Tibial nerve (tissue), 4 donors: ENCODE data around the gene KLF18. TPM values are rescaled to one million over a fixed set of nuclear protein-coding genes. Genes with fewer than 3 reads are reported as not detected.

Experiments
- DNase-seq, 2 donors: peaks; one replicate each; pipeline ENCODE4 v3.0.0-alpha.2; 2019; ENCODE audit warnings: low spot score in 2 of 2
- H3K27ac ChIP-seq, 4 donors: fragments of 200-600 bp; sonication (generic) in 3 of 4; one replicate each; pipeline ENCODE4 v1.5.1; 2017 to 2019; ENCODE audit warnings: mild to moderate bottlenecking in 1 of 4
- H3K27me3 ChIP-seq, 2 donors: fragments of 200-600 bp; sonication (generic) in 1 of 2; one replicate each; pipeline versions ENCODE4 v1.5.1 to v1.6.0; 2017 to 2019
- H3K36me3 ChIP-seq, 3 donors: fragments of 200-600 bp; sonication (generic); one replicate each; pipeline ENCODE4 v1.5.1; 2018 to 2019
- H3K4me1 ChIP-seq, 4 donors: fragments of 200-600 bp; sonication (generic) in 3 of 4; one replicate each; pipeline ENCODE4 v1.5.1; 2017 to 2019
- H3K4me3 ChIP-seq, 4 donors: fragments of 200-600 bp; sonication (generic) in 3 of 4; one replicate each; pipeline ENCODE4 v1.5.1; 2017 to 2019; ENCODE audit warnings: mild to moderate bottlenecking in 1 of 4, moderate library complexity in 1 of 4
- H3K9me3 ChIP-seq, 4 donors: fragments of 200-600 bp; sonication (generic) in 3 of 4; one replicate each; pipeline ENCODE4 v1.5.1; 2017 to 2019
- EP300 ChIP-seq, 2 donors: sonication (generic); formaldehyde crosslinking; IDR thresholded peaks; one replicate each; pipeline ENCODE4 v1.6.1; 2017; ENCODE audit warnings: antibody characterized with exemption in 2 of 2, mild to moderate bottlenecking in 1 of 2
- POLR2A ChIP-seq, 2 donors: fragments of 450-650 bp; IDR thresholded peaks; one replicate each; pipeline ENCODE4 v1.6.1; 2017; ENCODE audit warnings: antibody characterized with exemption in 2 of 2, mild to moderate bottlenecking in 2 of 2, moderate library complexity in 2 of 2
- WGBS, 2 donors: methylation state at CpG; one replicate each; pipeline ENCODE4 v1.1.5; 2018; 5-methylcytosine and 5-hydroxymethylcytosine counted together
- total RNA-seq, 4 donors: library from RNA; depleted of rRNA; stranded (reverse); fragments of >200 nt; gene quantifications; one replicate each; pipeline ENCODE4 v1.1.0, GENCODE V29; 2016
- TF ChIP-seq, protein P1 (sequence below), 5 experiments: fragments of 200-600 bp in 3 of 5; fragments of 450-650 bp in 2 of 5; sonication (generic) in 3 of 5; IDR thresholded peaks; one replicate each; pipeline ENCODE4 v1.5.1; 2016 to 2019; ENCODE audit warnings: antibody characterized with exemption in 5 of 5, mild to moderate bottlenecking in 3 of 5, moderate library complexity in 2 of 5

KLF18 gene
- total RNA-seq, 4 donors from 2014 or later, result not detected

DNA sequence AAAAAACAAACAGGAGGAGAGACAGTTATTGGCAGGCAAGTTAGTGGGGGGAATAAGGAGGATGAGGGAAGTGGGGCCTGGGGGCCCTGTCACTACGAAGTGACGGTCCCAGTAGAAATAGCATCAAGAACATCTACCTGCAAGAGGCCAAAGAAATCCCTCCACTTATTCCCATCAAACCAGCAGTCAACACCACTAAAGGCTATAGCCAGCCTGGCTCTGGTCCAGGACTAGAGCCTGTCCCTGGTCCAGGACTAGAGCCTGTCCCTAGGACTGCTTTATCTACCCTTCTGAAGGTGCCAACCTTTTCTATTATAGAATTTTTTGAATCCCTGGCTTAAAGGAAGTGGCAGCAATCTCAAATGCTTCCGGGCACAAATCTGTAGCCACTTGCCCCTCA, 3.2 kb downstream of the KLF18 start:
- Histone ChIP-seq H3K27me3 (peaks cover 0 to 5% of the 10 kb centered on the region in 2 donors), H3K27ac (no peak overlapping the region), H3K4me1 (no peaks in the 10 kb centered on the region), H3K9me3 (peaks cover 0 to 7% (median 0%) of the 10 kb centered on the region in 4 donors), H3K36me3 (no peaks in the 10 kb centered on the region), H3K4me3 (no peak overlapping the region)
- 82 to 86% methylated on average over 3 of the region's 3 CpGs for WGBS, 2 donors
- TF ChIP-seq, protein P1, sequence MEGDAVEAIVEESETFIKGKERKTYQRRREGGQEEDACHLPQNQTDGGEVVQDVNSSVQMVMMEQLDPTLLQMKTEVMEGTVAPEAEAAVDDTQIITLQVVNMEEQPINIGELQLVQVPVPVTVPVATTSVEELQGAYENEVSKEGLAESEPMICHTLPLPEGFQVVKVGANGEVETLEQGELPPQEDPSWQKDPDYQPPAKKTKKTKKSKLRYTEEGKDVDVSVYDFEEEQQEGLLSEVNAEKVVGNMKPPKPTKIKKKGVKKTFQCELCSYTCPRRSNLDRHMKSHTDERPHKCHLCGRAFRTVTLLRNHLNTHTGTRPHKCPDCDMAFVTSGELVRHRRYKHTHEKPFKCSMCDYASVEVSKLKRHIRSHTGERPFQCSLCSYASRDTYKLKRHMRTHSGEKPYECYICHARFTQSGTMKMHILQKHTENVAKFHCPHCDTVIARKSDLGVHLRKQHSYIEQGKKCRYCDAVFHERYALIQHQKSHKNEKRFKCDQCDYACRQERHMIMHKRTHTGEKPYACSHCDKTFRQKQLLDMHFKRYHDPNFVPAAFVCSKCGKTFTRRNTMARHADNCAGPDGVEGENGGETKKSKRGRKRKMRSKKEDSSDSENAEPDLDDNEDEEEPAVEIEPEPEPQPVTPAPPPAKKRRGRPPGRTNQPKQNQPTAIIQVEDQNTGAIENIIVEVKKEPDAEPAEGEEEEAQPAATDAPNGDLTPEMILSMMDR (IDR thresholded peaks at IDR 0.05), result no peak
- TF ChIP-seq EP300 (IDR thresholded peaks at IDR 0.05), result no peak
- no peak for TF ChIP-seq POLR2A (IDR thresholded peaks at IDR 0.05)
- DNase-seq, result no peak

DNA sequence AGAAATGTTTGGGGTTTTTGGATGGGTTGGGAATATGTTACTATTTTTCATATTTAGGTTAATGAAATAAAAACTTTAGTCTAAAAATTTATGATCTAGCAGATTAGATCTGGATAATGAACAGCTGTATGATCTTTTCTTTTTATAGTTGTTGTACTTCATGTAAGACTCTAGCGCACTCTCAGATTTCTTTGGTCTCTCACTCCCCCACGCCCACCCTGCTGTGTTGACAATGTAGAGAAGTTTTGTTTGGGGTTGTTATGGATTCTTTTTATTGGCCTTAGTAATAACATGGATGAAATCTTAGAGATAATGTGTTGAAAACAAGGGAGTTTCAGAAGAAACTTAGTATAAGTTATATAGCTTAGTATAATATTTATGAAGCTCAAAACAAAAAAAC, 5.5 kb downstream of the KLF18 start:
- Histone ChIP-seq H3K4me3 (no peak overlapping the region), H3K27ac (no peak overlapping the region), H3K9me3 (no peaks in the 10 kb centered on the region), H3K4me1 (no peaks in the 10 kb centered on the region), H3K36me3 (no peaks in the 10 kb centered on the region), H3K27me3 (peaks cover 0 to 5% of the 10 kb centered on the region in 2 donors)
- no peak for TF ChIP-seq POLR2A (IDR thresholded peaks at IDR 0.05)
- TF ChIP-seq, protein P1 (IDR thresholded peaks at IDR 0.05), result no peak
- no peak for TF ChIP-seq EP300 (IDR thresholded peaks at IDR 0.05)
- WGBS, 2 donors, result 74 to 75% methylated on average over 2 of the region's 2 CpGs
- DNase-seq, result no peak

DNA sequence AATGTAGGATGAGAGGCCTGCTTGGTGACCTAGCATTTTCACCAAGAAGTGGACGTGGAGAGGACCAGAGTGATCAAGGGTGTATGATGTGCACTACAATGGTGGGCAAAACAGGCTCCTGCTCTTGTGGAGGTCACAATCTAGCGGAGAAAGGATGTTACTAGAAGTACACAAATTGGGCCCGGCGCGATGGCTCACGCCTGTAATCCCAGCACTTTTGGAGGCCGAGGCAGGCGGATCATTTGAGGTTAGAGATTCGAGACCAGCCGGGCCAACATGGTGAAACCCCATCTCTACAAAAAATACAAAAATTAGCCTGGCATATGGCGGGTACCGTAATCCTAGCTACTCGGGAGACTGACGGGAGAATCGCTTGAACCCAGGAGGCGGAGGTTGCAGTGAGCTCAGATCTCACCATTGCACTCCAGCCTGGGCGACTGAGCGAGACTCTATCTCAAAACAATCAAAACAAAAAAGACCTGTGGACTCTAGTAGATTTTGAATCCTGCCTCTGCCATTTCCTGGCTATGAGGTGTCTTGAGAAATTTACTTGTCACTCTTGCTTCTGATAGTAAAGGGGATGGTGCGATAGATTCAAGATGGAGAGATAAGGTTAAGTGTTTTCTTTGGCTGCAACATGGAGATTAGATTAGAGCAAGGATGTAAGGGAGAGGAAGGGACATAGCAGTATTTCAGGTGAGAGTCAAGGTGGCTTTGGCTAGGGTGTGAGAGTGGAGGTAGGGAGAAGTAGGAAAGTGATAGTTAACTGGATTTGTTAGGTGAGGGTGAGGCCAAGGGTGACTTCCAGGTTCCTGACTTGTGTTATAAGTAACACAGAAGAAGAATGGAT, 7.1 kb downstream of the KLF18 start:
- 94 to 97% methylated on average over 19 of the region's 19 CpGs for whole genome bisulfite sequencing, 2 donors
- TF ChIP-seq POLR2A (IDR thresholded peaks at IDR 0.05), result no peak
- TF ChIP-seq EP300 (IDR thresholded peaks at IDR 0.05), result no peak
- TF ChIP-seq, protein P1 (IDR thresholded peaks at IDR 0.05), result no peak
- H3K4me1 ChIP-seq, result no peaks in the 10 kb centered on the region
- no peaks in the 10 kb centered on the region for H3K9me3 ChIP-seq
- no peaks in the 10 kb centered on the region for H3K36me3 ChIP-seq
- DNase-seq, result no peak
- H3K27ac ChIP-seq, result no peak overlapping the region
- H3K4me3 ChIP-seq, result no peak overlapping the region
- peaks cover 0 to 5% of the 10 kb centered on the region in 2 donors for H3K27me3 ChIP-seq

DNA sequence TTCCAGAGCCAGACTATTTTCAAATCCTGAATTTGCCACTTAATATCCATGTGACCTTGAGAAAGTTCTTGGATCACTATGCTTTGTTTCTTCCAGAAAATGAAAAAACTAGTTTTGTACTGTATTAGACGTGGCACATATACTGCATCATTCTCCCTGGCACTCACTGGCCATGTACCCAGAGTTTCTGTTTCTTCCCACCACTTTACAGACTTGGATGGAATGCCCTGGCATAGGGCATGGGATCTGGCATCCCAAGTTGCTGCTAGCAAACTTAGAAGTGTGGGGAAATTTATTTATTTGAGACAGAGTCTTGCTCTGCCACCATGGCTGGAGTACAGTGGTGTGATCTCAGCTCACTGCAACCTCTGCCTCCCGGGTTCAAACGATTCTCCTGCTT, 10.0 kb downstream of the KLF18 start:
- Histone ChIP-seq H3K27ac (no peak overlapping the region), H3K9me3 (no peaks in the 10 kb centered on the region), H3K4me1 (no peaks in the 10 kb centered on the region), H3K4me3 (no peak overlapping the region), H3K36me3 (no peaks in the 10 kb centered on the region), H3K27me3 (peaks cover 0 to 3% of the 10 kb centered on the region in 2 donors)
- no peak for DNase-seq
- TF ChIP-seq, protein P1 (IDR thresholded peaks at IDR 0.05), result no peak
- TF ChIP-seq EP300 (IDR thresholded peaks at IDR 0.05) (no peak), POLR2A (IDR thresholded peaks at IDR 0.05) (no peak)
- WGBS, 2 donors, result 78 to 79% methylated on average over 3 of the region's 3 CpGs
